ENCODE measurements around the gene ADAMTS17. TPM values are rescaled to one million over a fixed set of nuclear protein-coding genes. Genes with fewer than 3 reads are reported as not detected.
A peak's percentile ranks its signal among the peaks of the same experiment; 100 is the strongest.

The ADAMTS17 gene
- total and polyA plus RNA-seq, 4 donors = 0.28 to 46.9 (median 9.1) TPM

GRCh38 chr15:100256101-100256969 is 85.4 kb downstream of the ADAMTS17 start:
- H3K4me3 ChIP-seq (ENCODE audit: low read depth in 1 of 3, low read length in 3 of 3) = no peak overlapping the region
- H3K27ac ChIP-seq (ENCODE audit: low read depth in 1 of 2, low read length in 2 of 2) = no peak overlapping the region
- H3K4me1 ChIP-seq (ENCODE audit: control insufficient read depth in 4 of 4, insufficient read depth in 4 of 4, low read length in 3 of 4) = peaks cover 0 to 3% (median 0%) of the 10 kb centered on the region in 4 donors
- H3K9ac ChIP-seq (ENCODE audit: low read depth in 1 of 2, low read length in 2 of 2) = no peak overlapping the region
- peaks cover 0 to 15% (median 7%) of the 10 kb centered on the region in 4 donors for H3K36me3 ChIP-seq (ENCODE audit: control insufficient read depth in 4 of 4, insufficient read depth in 3 of 4, low read depth in 1 of 4, low read length in 3 of 4)
- TF ChIP-seq GABPA (IDR thresholded peaks at IDR 0.05 in 1 of 2, conservative IDR thresholded peaks at IDR 0.05 in 1 of 2) (no peak), FOXA2 (IDR thresholded peaks at IDR 0.05) (no peak), YY1 (IDR thresholded peaks at IDR 0.05) (no peak), HNF4G (IDR thresholded peaks at IDR 0.05) (no peak), RAD21 (IDR thresholded peaks at IDR 0.05) (no peak), NR2F2 (IDR thresholded peaks at IDR 0.05) (no peak)
- DNase-seq (ENCODE audit: low spot score) = peak; percentile 16
- no peaks in the 10 kb centered on the region for H3K9me3 ChIP-seq (ENCODE audit: control insufficient read depth in 4 of 4, low read length in 3 of 4)
- WGBS = 93% methylated on average over 20 of the region's 20 CpGs
- H3K27me3 ChIP-seq (ENCODE audit: control insufficient read depth in 4 of 4, insufficient read depth in 4 of 4, low read length in 3 of 4) = no peaks in the 10 kb centered on the region

DNA sequence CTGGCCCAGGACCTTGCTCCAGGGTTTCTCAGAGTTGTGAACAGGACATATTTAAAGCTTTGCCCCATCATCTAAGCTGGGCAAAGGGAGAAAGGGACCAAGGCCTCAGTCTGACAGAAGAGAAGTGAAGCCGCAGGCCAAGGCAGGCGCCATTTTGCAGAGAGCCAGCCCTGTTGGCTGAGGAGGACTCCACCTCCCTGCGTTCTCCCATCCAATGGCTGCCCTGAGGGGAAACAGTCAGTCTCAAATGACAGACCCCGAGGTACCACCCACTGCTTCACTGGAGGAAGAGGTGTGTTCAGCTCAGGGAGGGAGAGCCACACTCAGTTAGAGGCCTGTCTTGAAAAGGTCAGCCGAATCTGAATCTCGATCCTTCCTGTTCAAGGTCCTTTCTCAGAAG is 86.1 kb downstream of the ADAMTS17 start:
- TF ChIP-seq ATF3 (IDR thresholded peaks at IDR 0.05) = no peak
- TF ChIP-seq, protein P1, sequence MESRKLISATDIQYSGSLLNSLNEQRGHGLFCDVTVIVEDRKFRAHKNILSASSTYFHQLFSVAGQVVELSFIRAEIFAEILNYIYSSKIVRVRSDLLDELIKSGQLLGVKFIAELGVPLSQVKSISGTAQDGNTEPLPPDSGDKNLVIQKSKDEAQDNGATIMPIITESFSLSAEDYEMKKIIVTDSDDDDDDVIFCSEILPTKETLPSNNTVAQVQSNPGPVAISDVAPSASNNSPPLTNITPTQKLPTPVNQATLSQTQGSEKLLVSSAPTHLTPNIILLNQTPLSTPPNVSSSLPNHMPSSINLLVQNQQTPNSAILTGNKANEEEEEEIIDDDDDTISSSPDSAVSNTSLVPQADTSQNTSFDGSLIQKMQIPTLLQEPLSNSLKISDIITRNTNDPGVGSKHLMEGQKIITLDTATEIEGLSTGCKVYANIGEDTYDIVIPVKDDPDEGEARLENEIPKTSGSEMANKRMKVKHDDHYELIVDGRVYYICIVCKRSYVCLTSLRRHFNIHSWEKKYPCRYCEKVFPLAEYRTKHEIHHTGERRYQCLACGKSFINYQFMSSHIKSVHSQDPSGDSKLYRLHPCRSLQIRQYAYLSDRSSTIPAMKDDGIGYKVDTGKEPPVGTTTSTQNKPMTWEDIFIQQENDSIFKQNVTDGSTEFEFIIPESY (IDR thresholded peaks at IDR 0.05) = no peak
- TF ChIP-seq GABPA (IDR thresholded peaks at IDR 0.05 in 1 of 2, conservative IDR thresholded peaks at IDR 0.05 in 1 of 2) = no peak
- no peak for TF ChIP-seq FOXA1 (IDR thresholded peaks at IDR 0.05)
- no peak for TF ChIP-seq FOXA2 (IDR thresholded peaks at IDR 0.05)
- TF ChIP-seq REST (IDR thresholded peaks at IDR 0.05) = no peak
- no peak for TF ChIP-seq TAF1 (conservative IDR thresholded peaks at IDR 0.05)
- TF ChIP-seq, protein P2, sequence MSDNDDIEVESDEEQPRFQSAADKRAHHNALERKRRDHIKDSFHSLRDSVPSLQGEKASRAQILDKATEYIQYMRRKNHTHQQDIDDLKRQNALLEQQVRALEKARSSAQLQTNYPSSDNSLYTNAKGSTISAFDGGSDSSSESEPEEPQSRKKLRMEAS (IDR thresholded peaks at IDR 0.05) = no peak
- TF ChIP-seq SP1 (IDR thresholded peaks at IDR 0.05) = no peak
- TF ChIP-seq JUND (IDR thresholded peaks at IDR 0.05) = no peak
- TF ChIP-seq YY1 (IDR thresholded peaks at IDR 0.05) = no peak
- no peak for TF ChIP-seq RXRA (IDR thresholded peaks at IDR 0.05)
- TF ChIP-seq NR2F2 (IDR thresholded peaks at IDR 0.05) = no peak
- no peak for TF ChIP-seq RAD21 (IDR thresholded peaks at IDR 0.05)
- TF ChIP-seq, protein P3, sequence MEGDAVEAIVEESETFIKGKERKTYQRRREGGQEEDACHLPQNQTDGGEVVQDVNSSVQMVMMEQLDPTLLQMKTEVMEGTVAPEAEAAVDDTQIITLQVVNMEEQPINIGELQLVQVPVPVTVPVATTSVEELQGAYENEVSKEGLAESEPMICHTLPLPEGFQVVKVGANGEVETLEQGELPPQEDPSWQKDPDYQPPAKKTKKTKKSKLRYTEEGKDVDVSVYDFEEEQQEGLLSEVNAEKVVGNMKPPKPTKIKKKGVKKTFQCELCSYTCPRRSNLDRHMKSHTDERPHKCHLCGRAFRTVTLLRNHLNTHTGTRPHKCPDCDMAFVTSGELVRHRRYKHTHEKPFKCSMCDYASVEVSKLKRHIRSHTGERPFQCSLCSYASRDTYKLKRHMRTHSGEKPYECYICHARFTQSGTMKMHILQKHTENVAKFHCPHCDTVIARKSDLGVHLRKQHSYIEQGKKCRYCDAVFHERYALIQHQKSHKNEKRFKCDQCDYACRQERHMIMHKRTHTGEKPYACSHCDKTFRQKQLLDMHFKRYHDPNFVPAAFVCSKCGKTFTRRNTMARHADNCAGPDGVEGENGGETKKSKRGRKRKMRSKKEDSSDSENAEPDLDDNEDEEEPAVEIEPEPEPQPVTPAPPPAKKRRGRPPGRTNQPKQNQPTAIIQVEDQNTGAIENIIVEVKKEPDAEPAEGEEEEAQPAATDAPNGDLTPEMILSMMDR (IDR thresholded peaks at IDR 0.05; ENCODE audit: low read depth, low read length, missing input control) = no peak
- peaks cover 0 to 11% (median 5%) of the 10 kb centered on the region in 4 donors for H3K36me3 ChIP-seq (ENCODE audit: control insufficient read depth in 4 of 4, insufficient read depth in 3 of 4, low read depth in 1 of 4, low read length in 3 of 4)
- no peak overlapping the region for H3K27ac ChIP-seq (ENCODE audit: low read depth in 1 of 2, low read length in 2 of 2)
- peak; percentile 13 for DNase-seq (ENCODE audit: low spot score)
- WGBS = 96% methylated on average over 6 of the region's 6 CpGs
- no peaks in the 10 kb centered on the region for H3K27me3 ChIP-seq (ENCODE audit: control insufficient read depth in 4 of 4, insufficient read depth in 4 of 4, low read length in 3 of 4)
- H3K9me3 ChIP-seq (ENCODE audit: control insufficient read depth in 4 of 4, low read length in 3 of 4) = no peaks in the 10 kb centered on the region
- H3K4me3 ChIP-seq (ENCODE audit: low read depth in 1 of 3, low read length in 3 of 3) = no peak overlapping the region
- H3K4me1 ChIP-seq (ENCODE audit: control insufficient read depth in 4 of 4, insufficient read depth in 4 of 4, low read length in 3 of 4) = peaks cover 0 to 3% (median 0%) of the 10 kb centered on the region in 4 donors
- H3K9ac ChIP-seq (ENCODE audit: low read depth in 1 of 2, low read length in 2 of 2) = no peak overlapping the region
